HAP-1 (cell line): Measurements from ENCODE around the gene TNNI2.
A peak's percentile ranks its signal among the peaks of the same experiment; 100 is the strongest.

Experiments
- DNase-seq, 2 experiments: peaks; one replicate each; pipeline ENCODE4 v3.0.0-alpha.2; 2016 to 2020; ENCODE audit warnings: low spot score in 2 of 2
- H3K27me3 ChIP-seq: fragments of 250-450 bp; sonication (Bioruptor Pico); 2 replicates; pipeline ENCODE4 v1.5.1; 2020; ENCODE audit warnings: low read depth, mild to moderate bottlenecking, moderate library complexity
- H3K36me3 ChIP-seq: fragments of 250-450 bp; sonication (Bioruptor Pico); replicated peaks from 2 replicates; pipeline ENCODE4 v1.5.1; 2020; ENCODE audit warnings: mild to moderate bottlenecking
- H3K4me1 ChIP-seq: fragments of 250-450 bp; sonication (Bioruptor Pico); 2 replicates; pipeline ENCODE4 v1.5.1; 2020; ENCODE audit warnings: mild to moderate bottlenecking
- H3K4me3 ChIP-seq: fragments of 250-450 bp; sonication (Bioruptor Pico); 2 replicates; pipeline ENCODE4 v1.5.1; 2020; ENCODE audit warnings: mild to moderate bottlenecking, moderate library complexity
- H3K9me3 ChIP-seq: fragments of 250-450 bp; sonication (Bioruptor Pico); 2 replicates; pipeline ENCODE4 v1.5.1; 2020; ENCODE audit warnings: mild to moderate bottlenecking, moderate library complexity
- in situ Hi-C: fragments of 300-500 bp; cut with MboI; formaldehyde crosslinking; loops from 3 replicates; pipeline ENCODE4 v1.14.3; 2020; ENCODE audit warnings: low sequenced_read_pairs, inconsistent platforms, mixed read lengths

TNNI2 gene

DNA sequence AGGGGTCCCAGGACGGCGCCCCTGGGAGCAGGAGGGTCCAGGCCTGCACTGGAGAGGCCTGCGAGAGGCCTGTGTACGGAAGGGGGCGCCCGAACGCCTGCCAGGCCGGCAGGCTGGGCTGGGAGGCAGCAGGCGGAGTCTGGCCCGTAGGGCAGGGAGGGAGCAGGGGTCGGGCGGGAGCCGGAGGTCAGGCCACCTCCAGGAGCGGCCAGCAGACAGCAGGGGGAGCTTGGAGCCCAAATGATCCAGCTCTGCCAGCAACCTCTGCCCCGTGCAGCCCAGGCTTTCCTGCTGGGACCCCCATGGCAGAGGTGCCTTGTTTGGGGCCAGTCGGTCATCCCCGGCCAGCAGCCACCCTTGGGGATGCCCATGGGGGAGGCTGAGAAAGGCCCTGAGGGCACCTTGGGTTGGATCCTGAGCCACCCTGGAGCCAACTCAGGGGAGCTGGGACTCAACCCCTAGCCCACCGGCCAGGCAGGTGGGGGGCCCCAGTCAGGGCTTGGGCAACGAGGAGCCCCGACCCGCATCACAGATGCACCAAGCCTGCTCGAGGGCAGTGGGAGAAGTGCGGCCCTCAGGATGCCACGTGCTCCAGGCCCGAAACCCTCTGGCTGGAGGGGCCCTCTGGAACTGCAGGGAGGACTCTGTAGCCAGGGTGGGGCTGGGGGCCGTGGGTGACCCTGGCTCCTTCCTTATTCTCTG is 13.6 kb upstream of the TNNI2 start:
- in situ Hi-C loops = no loop called here
- Histone ChIP-seq H3K4me1 (no peaks in the 10 kb centered on the region), H3K9me3 (no peaks in the 10 kb centered on the region), H3K36me3 (no peaks in the 10 kb centered on the region), H3K27me3 (no peaks in the 10 kb centered on the region), H3K4me3 (no peak overlapping the region)
- peak; percentile 22 to 83 for DNase-seq

- no peaks in the 10 kb centered on the region for H3K27me3 ChIP-seq
- H3K4me1 ChIP-seq = no peaks in the 10 kb centered on the region
- H3K4me3 ChIP-seq = no peak overlapping the region
- in situ Hi-C loops = no loop called here
- no peaks in the 10 kb centered on the region for H3K9me3 ChIP-seq
- DNase-seq = no peak
- no peaks in the 10 kb centered on the region for H3K36me3 ChIP-seq
Observed at GRCh38 chr11:1825785-1826451, 12.9 kb upstream of the TNNI2 start.

DNA sequence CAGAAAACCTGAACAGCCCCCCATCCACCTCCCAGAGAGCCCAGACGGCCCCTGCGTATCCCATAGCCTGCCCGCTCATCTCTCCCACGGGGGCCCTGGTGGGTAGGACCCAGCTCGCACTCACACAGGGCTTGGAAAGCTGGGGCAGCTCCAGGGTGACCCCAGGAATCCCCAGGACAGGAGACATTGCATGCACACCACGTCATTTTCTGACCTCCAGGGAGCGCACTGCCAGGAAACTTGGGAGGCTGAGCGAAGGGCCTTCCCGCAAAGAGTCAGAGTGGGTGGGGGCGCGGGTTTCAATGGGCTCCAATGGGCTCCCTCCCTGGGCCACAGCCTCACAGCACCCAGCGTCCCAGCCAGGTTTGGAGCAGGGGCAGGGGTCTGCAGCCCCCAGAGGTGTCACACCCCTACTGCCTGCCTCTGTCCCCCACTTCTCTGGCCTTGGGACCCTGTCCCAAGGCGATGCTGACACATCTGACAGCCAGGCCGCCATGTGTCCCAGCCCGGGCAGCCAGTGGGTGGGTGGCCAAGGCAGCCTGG is 12.2 kb upstream of the TNNI2 start:
- in situ Hi-C loops = no loop called here
- DNase-seq = no peak

GRCh38 chr11:1827095-1827813 is 11.5 kb upstream of the TNNI2 start:
- Histone ChIP-seq H3K4me1 (no peaks in the 10 kb centered on the region; the same call in 1 of the 2 replicates), H3K4me3 (no peak overlapping the region), H3K9me3 (no peaks in the 10 kb centered on the region), H3K27me3 (no peaks in the 10 kb centered on the region), H3K36me3 (no peaks in the 10 kb centered on the region)
- no peak for DNase-seq
- in situ Hi-C loops = no loop called here

More for the DNA sequence above, 12.2 kb upstream of the TNNI2 start:
- H3K27me3 ChIP-seq = no peaks in the 10 kb centered on the region
- no peaks in the 10 kb centered on the region for H3K4me1 ChIP-seq
- H3K4me3 ChIP-seq = no peak overlapping the region
- no peaks in the 10 kb centered on the region for H3K9me3 ChIP-seq
- H3K36me3 ChIP-seq = no peaks in the 10 kb centered on the region

GRCh38 chr11:1827931-1828330 is 10.8 kb upstream of the TNNI2 start:
- no peaks in the 10 kb centered on the region for H3K27me3 ChIP-seq
- no peaks in the 10 kb centered on the region for H3K36me3 ChIP-seq
- in situ Hi-C loops = no loop called here
- no peaks in the 10 kb centered on the region; the same call in 1 of the 2 replicates for H3K4me1 ChIP-seq
- no peak overlapping the region for H3K4me3 ChIP-seq
- H3K9me3 ChIP-seq = no peaks in the 10 kb centered on the region
- no peak for DNase-seq

DNA sequence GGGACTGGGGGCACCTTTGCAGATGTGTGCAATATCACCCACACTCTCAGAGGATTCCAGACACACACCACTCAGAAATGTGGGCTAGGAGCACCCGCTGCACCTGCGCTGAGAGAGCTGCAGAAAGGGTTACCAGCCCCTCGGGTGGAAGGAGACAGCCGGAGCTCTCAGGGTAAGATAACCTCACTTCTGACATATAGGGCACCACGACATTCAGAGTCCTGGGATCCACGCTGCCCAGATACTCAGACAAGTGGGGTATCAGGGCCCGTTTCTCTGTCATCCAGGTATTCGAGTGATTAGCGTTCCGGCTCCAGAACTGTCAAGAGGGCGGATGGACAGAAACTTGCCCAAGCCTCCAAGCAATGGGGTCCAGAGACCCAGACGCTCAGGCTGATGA is 10.2 kb upstream of the TNNI2 start:
- DNase-seq = no peak
- in situ Hi-C loops = no loop called here
- Histone ChIP-seq H3K4me3 (no peak overlapping the region), H3K9me3 (no peaks in the 10 kb centered on the region), H3K27me3 (no peaks in the 10 kb centered on the region), H3K36me3 (no peaks in the 10 kb centered on the region), H3K4me1 (no peaks in the 10 kb centered on the region; the same call in 1 of the 2 replicates)

DNA sequence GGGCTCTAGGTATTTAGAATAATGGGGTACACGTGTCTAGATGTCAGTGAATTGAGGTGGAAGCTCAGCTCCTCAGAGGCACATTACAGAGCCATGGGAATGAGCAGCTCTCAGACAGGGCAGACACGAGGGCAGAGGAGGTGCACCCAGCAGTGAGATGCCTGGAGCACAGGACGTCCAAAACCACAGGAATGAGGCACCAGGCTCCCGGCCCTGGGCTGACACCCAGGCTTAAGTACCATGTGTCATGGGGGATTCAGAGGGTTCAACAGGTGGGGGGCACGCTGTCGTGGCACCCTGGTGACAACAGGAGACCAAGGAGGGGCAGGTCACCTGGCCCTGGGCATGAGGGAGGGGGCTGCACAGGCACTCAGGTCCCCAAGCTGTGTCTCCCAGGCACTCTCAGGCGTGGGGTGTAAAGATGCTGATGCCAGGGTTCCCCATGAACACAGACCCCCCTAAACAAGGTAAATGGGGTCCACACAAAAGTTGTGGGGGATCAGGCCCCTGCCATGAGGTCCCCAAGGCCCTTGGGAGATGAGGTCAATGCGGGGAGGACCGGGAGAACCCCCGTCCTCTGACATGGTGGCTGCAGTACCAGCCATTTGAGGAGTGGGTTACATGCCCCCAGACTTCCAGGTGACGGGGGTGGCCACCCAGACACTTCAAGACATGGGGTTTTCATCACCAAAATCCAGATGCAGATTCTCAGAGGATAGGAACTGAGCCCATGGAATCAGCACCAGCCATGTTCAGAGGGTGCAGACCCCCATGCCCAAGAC is 9.6 kb upstream of the TNNI2 start:
- no peak for DNase-seq
- Histone ChIP-seq H3K9me3 (no peaks in the 10 kb centered on the region), H3K27me3 (no peaks in the 10 kb centered on the region), H3K36me3 (no peaks in the 10 kb centered on the region), H3K4me3 (no peak overlapping the region), H3K4me1 (no peaks in the 10 kb centered on the region; the same call in 1 of the 2 replicates)
- in situ Hi-C loops = no loop called here

DNA sequence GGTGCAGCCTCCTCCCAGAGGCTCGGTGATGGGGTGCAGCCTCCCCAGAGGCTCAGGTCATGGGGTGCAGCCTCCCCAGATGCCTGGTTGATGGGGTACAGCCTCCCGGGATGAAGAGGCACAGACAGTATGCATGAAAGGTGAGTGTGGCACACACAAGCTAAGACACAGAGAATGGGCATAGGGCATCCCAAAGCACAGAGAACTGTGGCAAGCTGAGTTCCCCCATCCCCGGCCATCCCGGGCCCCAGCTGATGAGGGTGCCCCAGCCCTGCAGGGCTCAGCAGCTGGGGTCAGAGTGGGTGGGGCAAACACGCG is 8.8 kb upstream of the TNNI2 start:
- H3K4me3 ChIP-seq = no peak overlapping the region
- H3K27me3 ChIP-seq = no peaks in the 10 kb centered on the region
- no peaks in the 10 kb centered on the region; the same call in 1 of the 2 replicates for H3K4me1 ChIP-seq
- in situ Hi-C loops = no loop called here
- no peaks in the 10 kb centered on the region for H3K9me3 ChIP-seq
- no peaks in the 10 kb centered on the region for H3K36me3 ChIP-seq
- no peak for DNase-seq

DNA sequence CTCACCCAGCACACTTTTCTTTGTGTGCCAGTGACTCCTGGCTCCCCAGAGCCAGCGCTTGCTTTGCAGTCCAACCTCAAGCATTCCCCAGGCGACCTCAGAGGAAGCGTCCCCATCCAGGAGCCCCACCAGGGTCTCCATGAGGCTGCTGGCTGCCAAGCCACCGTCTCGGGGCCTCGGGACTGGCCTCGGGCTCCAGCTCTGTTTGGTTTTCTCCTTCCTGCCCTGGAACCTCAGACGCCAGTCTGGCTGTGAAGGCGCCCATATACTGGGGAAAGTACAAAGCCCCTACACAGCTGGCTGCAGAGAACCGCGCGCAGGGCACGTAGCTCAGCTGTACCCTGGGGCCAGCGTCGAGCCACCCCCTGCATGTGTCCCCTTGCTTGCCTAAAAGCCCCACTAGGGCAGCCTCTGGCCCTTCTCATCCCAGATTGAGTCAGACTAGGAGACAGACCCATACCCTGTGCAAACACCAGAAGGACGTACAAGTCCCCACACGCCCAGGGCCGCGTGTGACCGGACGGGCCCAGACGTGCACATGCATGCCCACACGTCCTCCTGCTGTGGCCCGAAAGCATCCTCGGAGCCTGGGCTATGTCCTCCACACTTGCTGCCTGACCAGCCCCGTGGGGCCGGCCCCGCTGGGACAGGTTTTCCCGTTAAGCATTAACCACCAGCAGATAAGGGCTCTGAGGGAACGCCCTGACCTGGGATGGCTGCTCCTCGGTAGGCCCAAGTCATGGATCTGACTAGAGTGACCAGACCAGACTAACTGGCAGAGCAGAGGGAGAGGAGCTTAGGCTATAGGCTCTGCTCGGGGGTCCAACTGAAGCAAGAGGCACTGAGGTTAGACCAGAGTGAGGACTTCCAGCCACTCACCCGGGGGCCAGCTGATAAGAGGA is 8.2 kb upstream of the TNNI2 start:
- DNase-seq = no peak
- no peaks in the 10 kb centered on the region for H3K36me3 ChIP-seq
- no peaks in the 10 kb centered on the region for H3K27me3 ChIP-seq
- no peaks in the 10 kb centered on the region for H3K9me3 ChIP-seq
- H3K4me3 ChIP-seq = no peak overlapping the region
- in situ Hi-C loops = no loop called here
- no peaks in the 10 kb centered on the region; the same call in 1 of the 2 replicates for H3K4me1 ChIP-seq

GRCh38 chr11:1831338-1832210 is 7.2 kb upstream of the TNNI2 start:
- H3K4me1 ChIP-seq = no peaks in the 10 kb centered on the region; the same call in 1 of the 2 replicates
- in situ Hi-C loops = no loop called here
- no peaks in the 10 kb centered on the region for H3K9me3 ChIP-seq
- DNase-seq = no peak
- H3K36me3 ChIP-seq = no peaks in the 10 kb centered on the region
- H3K4me3 ChIP-seq = no peak overlapping the region
- H3K27me3 ChIP-seq = no peaks in the 10 kb centered on the region

DNA sequence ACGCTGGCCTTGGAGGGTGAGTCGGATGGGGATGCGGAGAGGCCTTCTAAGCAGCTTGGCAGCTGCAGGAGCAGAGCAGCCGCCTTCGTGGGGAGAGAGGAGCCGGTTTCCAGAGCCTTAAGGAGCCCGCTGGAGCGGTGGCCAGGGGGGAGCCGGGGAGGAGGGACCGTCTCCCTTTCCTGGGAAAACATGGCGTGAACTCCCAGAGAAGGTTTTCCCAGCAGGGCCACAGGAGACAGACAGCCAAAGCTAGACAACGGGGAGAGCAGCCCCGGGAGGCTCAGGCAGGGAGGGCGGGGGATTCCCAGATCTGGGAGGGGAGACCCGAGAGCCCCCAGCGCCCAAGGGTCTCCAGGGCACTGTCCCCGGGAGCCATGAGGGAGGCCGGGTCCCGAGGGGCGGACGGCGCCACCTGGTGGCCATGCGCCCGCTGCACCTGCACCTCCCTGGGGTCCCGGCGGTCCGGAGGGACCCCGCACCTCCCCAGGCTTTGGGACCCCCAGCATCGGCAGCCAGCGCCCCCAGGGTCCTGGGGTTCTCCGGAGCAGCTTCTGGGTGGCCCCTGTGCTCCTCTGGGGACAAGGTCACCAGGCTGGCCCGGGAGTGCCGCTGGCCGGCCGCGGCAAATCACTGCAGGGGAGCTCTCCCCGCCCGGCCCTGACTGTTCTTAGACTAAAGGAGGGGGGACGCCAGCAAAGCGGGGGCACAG is 6.4 kb upstream of the TNNI2 start:
- Histone ChIP-seq H3K4me1 (no peaks in the 10 kb centered on the region; the same call in 1 of the 2 replicates), H3K36me3 (no peaks in the 10 kb centered on the region), H3K27me3 (no peaks in the 10 kb centered on the region), H3K4me3 (peak overlapping the region; percentile 19), H3K9me3 (no peaks in the 10 kb centered on the region)
- DNase-seq = peak; percentile 19 to 81
- in situ Hi-C loops = no loop called here
